Skeletal muscle satellite cell (primary cell): ENCODE results near the gene SLC25A45.

Experiments
- H3K27me3 ChIP-seq: 2 replicates; pipeline ENCODE4 v1.7.0; 2013; ENCODE audit warnings: low read length; ENCODE audit not compliant: control insufficient read depth, insufficient read depth
- H3K36me3 ChIP-seq: 2 replicates; pipeline ENCODE4 v1.7.0; 2013; ENCODE audit warnings: mild to moderate bottlenecking, control low read depth, low read length; ENCODE audit not compliant: insufficient read depth
- H3K4me1 ChIP-seq: 2 replicates; pipeline ENCODE4 v1.7.0; 2013; ENCODE audit warnings: low read length; ENCODE audit not compliant: control insufficient read depth, insufficient read depth
- H3K4me2 ChIP-seq: 2 replicates; pipeline ENCODE4 v1.7.0; 2013; ENCODE audit warnings: mild to moderate bottlenecking, low read length
- H3K4me3 ChIP-seq: 2 replicates; pipeline ENCODE4 v1.7.0; 2013; ENCODE audit warnings: low read length
- H3K9ac ChIP-seq: 2 replicates; pipeline ENCODE4 v1.7.0; 2013; ENCODE audit warnings: mild to moderate bottlenecking, low read depth, low read length, moderate library complexity
- H3K9me3 ChIP-seq: replicated peaks from 2 replicates; pipeline ENCODE4 v1.7.0; 2013; ENCODE audit warnings: mild to moderate bottlenecking, control low read depth, low read length

Gene SLC25A45

DNA sequence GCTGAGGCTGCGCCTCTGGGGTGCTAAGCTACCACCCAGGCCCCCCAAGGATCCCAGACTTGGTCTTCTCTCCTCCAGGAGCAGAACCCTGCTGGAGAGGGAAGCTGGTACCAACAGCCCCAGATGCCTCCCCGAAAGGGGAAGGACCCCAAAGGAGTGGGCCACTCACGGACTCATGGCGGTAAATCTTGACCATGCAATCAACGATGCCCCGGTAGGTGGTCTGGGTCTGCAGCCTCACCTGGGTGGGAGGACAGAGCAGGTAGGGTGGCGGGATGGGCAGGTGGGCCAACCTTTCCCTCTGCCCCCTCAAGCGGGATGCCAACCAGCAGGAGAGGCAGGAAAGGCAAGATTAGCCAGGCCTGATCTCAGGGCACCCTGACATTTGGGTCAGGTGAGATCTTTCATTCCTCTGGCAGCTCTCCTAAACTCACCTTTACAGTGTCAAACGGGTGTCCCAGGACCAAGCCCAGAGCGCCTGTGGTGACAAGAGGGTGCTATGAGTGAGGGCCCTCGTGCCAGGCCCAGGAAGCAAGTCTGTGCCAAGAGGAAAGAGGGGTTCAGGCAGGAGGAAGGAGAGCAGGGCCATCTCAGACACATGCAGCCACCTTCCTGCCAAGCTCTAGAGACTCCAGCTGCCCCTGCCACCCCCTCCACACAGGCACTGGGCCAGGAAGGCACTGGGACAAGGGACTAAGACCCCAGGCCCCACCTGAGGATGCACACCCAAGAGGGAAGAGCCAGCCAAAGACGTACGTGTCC is 2.6 kb downstream of the SLC25A45 start:
- H3K9ac ChIP-seq = no peak overlapping the region

DNA sequence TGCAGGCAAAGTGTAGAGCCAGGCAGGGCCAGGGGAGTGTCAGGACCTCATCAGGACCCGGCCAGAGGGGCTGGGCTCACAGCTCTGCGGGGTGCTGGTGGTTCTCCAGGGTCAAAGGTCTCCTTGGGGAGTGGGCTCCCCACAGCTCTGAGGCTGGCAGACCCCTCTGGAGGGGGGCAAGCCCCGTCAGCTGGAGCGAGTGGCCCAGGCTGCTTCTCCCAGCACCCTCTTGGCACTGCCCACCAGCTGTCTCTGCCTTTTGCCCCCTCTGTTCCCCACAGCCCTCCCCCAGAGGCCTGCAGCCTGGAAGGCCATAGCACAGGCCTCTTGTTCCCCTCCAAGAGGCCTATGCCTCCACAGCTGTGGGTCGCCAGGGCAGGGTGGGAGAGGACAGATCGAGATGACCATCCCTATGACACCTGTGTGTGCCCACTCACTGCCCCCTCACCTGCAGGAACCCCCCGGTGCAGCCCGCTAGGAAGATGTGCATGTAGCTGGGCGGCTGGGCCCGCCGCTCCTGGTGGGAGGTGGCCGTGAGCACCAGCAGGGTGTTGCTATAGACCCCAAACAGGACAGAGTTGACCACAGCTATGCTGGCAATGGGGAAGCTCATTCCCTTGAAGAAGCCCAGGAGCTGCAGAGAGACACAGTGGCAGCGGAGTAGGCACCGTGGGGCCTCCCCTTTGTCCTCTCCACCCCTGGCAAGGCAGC is 3.4 kb downstream of the SLC25A45 start:
- Histone ChIP-seq H3K27me3 (no peaks in the 10 kb centered on the region), H3K4me2 (no peak overlapping the region), H3K9ac (no peak overlapping the region), H3K36me3 (no peaks in the 10 kb centered on the region), H3K9me3 (no peaks in the 10 kb centered on the region), H3K4me3 (no peak overlapping the region), H3K4me1 (peaks cover 26% of the 10 kb centered on the region)

More for the DNA sequence above, 2.6 kb downstream of the SLC25A45 start:
- H3K27me3 ChIP-seq = no peaks in the 10 kb centered on the region
- no peaks in the 10 kb centered on the region for H3K36me3 ChIP-seq
- H3K4me1 ChIP-seq = peaks cover 34% of the 10 kb centered on the region
- H3K9me3 ChIP-seq = no peaks in the 10 kb centered on the region
- no peak overlapping the region for H3K4me3 ChIP-seq
- H3K4me2 ChIP-seq = no peak overlapping the region

DNA sequence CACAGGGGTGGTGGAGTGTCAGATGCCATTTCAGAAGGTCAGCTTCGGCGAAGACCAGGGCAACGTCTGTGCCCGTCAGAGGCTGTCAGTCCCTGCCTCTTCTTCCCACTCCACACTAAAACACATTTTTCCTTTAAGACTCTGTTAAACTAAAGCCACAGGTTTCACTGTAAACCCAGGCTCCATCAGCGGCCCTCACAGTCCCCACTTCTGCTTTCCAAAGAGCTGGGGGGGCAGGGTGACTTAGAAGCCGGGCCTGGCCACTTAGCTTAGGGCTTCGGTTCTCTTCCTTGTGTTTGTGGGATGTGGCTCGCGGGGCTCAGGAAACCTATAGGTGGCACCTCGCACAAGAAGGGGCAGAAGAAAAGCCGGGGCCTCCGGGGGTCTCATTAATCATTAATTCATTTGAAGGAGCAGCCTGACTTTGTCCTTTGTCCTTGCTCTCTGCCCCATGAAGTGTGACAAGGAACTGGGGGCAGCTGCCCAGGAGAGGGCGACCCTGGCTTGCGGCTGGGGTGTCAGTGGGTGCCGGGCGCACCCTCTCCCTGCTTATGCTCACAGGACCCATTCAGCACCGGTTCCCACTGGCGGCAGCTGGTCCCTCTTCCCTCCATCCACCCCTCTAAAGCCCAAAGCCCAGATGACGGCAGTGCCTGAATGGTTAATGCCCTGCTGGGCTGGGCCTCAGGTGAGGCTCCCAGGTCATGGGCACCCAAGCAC is 4.1 kb downstream of the SLC25A45 start:
- H3K27me3 ChIP-seq = no peaks in the 10 kb centered on the region
- H3K9ac ChIP-seq = no peak overlapping the region
- H3K9me3 ChIP-seq = no peaks in the 10 kb centered on the region
- H3K36me3 ChIP-seq = no peaks in the 10 kb centered on the region
- H3K4me1 ChIP-seq = peaks cover 19% of the 10 kb centered on the region
- H3K4me3 ChIP-seq = no peak overlapping the region
- H3K4me2 ChIP-seq = no peak overlapping the region

GRCh38 chr11:65377777-65378176 is 4.7 kb downstream of the SLC25A45 start:
- H3K4me2 ChIP-seq = no peak overlapping the region
- H3K9ac ChIP-seq = no peak overlapping the region
- H3K36me3 ChIP-seq = no peaks in the 10 kb centered on the region
- peaks cover 13% of the 10 kb centered on the region for H3K4me1 ChIP-seq
- no peaks in the 10 kb centered on the region for H3K27me3 ChIP-seq
- no peaks in the 10 kb centered on the region for H3K9me3 ChIP-seq
- no peak overlapping the region for H3K4me3 ChIP-seq

DNA sequence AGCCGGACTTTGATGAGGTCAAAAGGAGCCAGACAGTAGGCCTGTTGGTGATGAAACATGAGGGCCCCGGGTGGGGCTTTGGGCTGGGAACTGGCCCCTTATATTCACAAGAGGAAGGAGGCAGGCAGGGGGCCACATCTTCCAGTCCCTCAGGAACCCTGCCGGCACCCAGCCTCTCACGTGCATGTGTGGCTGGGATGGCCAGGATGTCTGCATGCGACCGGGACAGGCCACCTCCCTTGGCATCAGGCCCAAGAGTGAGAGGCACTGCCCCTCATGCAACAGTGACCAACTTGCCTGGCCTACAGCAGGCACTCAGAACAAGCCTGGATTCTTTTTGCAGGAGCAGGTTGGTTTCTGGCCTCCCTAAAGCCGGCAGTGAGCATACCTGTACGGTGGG is 5.4 kb downstream of the SLC25A45 start:
- Histone ChIP-seq H3K27me3 (no peaks in the 10 kb centered on the region), H3K4me3 (no peak overlapping the region), H3K9me3 (no peaks in the 10 kb centered on the region), H3K36me3 (no peaks in the 10 kb centered on the region), H3K4me1 (peaks cover 7% of the 10 kb centered on the region), H3K4me2 (no peak overlapping the region), H3K9ac (no peak overlapping the region)

- H3K4me1 ChIP-seq = peaks cover 6% of the 10 kb centered on the region
- H3K36me3 ChIP-seq = no peaks in the 10 kb centered on the region
- H3K4me2 ChIP-seq = no peak overlapping the region
- H3K9ac ChIP-seq = no peak overlapping the region
- H3K4me3 ChIP-seq = no peak overlapping the region
- no peaks in the 10 kb centered on the region for H3K9me3 ChIP-seq
- no peaks in the 10 kb centered on the region for H3K27me3 ChIP-seq
Observed at GRCh38 chr11:65376138-65376713, 6.2 kb downstream of the SLC25A45 start.

DNA sequence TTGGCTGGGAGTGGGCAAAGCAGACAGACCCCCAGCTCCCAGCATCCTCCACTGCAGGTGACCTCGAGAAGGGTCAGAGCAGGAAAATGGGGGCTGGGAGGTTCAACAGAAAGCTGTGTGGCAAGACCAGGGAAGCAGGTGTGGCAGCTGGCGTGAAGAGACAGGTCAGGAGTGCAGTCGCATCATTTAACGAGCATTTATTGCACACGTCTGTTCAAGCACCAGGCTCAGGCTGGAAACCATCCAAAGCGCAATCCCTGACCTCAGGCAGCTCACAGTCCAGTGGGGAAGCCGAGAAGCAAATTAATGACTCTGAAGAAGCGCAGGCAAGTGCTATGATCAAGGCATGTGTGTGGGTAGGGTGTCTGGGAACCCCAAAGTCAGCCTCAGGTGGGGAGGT is 7.4 kb downstream of the SLC25A45 start:
- H3K4me1 ChIP-seq = peaks cover 11% of the 10 kb centered on the region
- no peak overlapping the region for H3K9ac ChIP-seq
- no peak overlapping the region for H3K4me3 ChIP-seq
- no peak overlapping the region for H3K4me2 ChIP-seq
- no peaks in the 10 kb centered on the region for H3K27me3 ChIP-seq
- H3K36me3 ChIP-seq = no peaks in the 10 kb centered on the region
- H3K9me3 ChIP-seq = no peaks in the 10 kb centered on the region

DNA sequence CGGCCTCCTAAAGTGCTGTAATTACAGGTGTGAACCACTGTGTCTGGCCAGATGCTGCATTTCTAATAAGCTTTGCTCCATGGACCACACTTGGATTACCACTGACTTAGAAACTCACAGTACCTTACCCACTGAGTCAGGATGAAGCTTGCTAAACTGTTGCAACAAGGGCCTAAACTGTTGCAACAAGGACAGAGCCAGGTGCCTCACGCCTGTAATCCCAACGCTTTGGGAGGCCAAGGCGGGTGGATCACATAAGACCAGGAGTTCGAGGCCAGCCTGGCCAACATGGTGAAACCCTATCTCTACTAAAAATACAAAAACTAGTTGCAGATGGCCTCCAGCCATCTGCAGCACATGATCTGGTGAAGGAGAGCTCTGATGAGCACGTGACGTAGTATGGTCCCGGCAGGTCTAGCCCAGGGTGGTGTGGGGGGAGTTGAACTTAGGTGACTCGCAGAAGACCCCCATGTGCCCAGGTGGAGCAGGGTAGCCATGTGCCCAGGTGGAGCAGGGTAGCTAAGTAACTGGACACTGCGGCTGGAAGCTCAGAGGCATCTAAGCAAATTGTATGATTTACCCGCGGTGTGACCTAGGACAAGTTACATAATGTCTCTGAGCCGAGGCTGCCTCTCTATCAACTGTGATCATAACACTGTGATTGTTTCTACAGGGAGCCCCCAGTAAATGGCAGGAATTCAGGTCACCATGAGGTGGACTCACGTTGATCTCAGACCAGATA is 8.4 kb downstream of the SLC25A45 start:
- no peak overlapping the region for H3K4me3 ChIP-seq
- H3K27me3 ChIP-seq = no peaks in the 10 kb centered on the region
- H3K4me1 ChIP-seq = peaks cover 11% of the 10 kb centered on the region
- H3K9ac ChIP-seq = no peak overlapping the region
- H3K36me3 ChIP-seq = no peaks in the 10 kb centered on the region
- no peak overlapping the region for H3K4me2 ChIP-seq
- no peaks in the 10 kb centered on the region for H3K9me3 ChIP-seq

DNA sequence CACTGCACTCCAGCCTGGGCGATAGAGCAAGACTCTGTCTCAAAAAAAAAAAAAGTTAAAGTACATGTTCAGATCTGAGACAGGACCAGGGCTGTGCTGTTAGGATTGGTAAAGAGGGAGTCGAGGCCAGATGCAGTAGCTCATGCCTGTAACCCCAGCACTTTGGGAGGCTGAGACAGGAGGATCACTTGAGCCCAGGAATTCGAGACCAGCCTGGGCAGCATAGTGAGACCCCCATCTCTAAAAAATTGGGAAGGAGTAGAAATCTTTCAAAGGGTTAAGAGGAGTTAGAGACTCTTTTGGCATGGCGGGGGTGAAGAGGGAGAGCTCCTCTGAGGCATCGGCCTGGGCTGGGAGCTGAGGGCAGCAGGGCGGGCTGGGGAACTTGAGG is 11.8 kb downstream of the SLC25A45 start:
- Histone ChIP-seq H3K4me3 (no peak overlapping the region), H3K27me3 (no peaks in the 10 kb centered on the region), H3K4me1 (peaks cover 14% of the 10 kb centered on the region), H3K9me3 (no peaks in the 10 kb centered on the region), H3K36me3 (no peaks in the 10 kb centered on the region), H3K4me2 (no peak overlapping the region), H3K9ac (peak overlapping the region; percentile 69)

DNA sequence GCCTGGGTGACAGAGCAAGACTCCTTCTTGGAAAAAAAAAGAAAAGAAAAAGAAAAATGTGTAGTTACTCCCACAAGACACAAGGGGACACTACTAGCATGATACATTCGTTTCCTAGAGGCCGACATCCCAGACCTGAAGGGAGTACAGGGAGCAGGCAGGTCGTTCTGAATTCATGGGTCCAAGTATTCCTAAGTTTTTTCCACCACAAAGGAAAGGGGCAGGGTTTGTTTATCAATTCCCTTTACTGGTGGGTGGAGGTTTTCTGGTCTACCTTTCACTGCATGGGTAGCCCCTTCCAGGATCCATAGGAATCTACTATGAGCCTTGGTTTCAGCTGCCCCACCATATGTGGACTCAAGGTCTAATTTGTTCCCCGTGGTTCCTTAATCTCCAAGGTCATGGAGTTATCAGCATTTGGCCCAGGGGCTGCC is 16.1 kb downstream of the SLC25A45 start:
- Histone ChIP-seq H3K9ac (peak overlapping the region; percentile 9), H3K4me2 (no peak overlapping the region), H3K9me3 (no peaks in the 10 kb centered on the region), H3K27me3 (no peaks in the 10 kb centered on the region), H3K36me3 (no peaks in the 10 kb centered on the region), H3K4me3 (no peak overlapping the region), H3K4me1 (peaks cover 10% of the 10 kb centered on the region)

GRCh38 chr11:65363770-65364169 is 18.7 kb downstream of the SLC25A45 start:
- no peak overlapping the region for H3K4me2 ChIP-seq
- no peaks in the 10 kb centered on the region for H3K27me3 ChIP-seq
- H3K9me3 ChIP-seq = no peaks in the 10 kb centered on the region
- no peak overlapping the region for H3K4me3 ChIP-seq
- H3K9ac ChIP-seq = no peak overlapping the region
- peaks cover 3% of the 10 kb centered on the region for H3K4me1 ChIP-seq
- H3K36me3 ChIP-seq = no peaks in the 10 kb centered on the region
